GM15510 (cell line): ENCODE results near the gene BABAM2.

Experiments
- POLR2A ChIP-seq: IDR thresholded peaks from 3 replicates; pipeline ENCODE4 v1.6.1; 2011; ENCODE audit warnings: borderline replicate concordance; ENCODE audit not compliant: insufficient read length; ENCODE audit errors: extremely low read depth

Gene BABAM2

DNA sequence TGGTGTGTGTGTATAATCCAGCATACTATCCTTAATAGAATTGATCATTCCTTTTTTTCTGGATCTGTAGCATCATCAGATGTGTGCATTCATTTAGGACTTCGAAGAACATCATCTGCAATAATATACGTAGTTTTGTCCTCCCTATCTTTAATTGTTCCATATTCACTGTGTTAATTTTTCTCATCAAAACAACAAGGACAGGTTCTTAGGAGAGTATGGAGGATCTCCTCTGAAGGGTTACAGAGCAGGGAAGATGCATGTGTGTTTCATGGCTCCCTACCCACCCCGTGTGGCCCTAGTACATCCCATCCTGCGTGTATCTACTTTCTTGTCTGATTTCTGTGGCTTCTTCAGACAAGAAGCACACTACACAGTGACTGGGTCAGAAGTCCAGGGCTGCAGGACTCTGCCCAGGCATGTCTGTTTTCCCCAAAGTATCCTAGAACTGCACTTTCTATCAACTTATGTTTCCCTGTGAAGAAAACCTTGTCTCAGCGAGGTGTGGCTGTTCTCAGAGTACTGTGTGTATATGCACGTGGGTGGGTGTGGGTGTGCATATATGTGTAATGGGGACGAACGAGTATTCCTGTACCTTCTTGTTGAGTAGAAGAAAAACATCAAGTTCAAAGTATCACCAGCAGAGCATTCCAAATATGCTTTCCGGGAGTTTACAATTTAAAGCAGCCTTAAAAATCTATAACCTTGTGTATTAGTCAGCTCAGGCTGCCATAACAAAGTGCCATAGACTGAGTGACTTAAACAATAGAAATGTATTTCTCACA is 281.8 kb downstream of the BABAM2 start:
- TF ChIP-seq POLR2A = no peak

DNA sequence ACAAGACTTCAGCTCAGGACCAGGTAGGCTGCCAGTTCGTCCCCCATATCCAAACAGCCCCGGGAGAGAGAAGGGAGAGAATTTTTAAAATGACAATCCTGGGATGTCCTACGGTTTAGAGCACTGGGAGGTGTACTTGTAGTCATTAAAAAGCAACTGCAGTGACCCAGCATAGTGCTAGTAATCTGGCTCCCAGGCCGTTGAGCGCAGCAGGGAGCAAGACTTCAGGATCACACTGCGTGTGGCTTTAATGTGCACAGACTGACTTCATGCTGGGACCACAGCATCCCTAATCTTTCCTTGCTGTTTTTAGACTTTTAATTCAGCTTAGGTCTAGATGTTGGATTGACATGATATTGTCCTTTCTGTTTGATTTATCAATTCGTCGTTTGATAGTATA is 282.8 kb downstream of the BABAM2 start:
- no peak for TF ChIP-seq POLR2A

DNA sequence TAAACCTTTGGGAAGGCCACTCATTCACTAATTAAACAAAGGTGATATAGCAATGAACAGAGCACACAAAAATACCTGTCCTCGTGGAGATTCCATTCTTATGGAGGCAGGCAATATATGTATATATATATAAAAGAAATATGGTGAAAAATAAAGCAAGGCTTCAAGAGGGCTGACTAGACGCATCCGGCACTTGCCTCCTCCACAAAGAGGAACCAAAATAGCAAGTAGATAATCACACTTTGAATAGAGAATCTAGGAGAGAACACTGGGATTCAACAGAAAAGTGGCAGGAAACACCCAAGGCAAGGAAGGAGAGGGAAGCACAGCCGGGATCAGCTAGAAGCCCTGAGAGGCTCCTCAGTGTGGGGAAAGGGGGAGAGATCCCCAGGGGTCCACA is 283.7 kb downstream of the BABAM2 start:
- no peak for TF ChIP-seq POLR2A

DNA sequence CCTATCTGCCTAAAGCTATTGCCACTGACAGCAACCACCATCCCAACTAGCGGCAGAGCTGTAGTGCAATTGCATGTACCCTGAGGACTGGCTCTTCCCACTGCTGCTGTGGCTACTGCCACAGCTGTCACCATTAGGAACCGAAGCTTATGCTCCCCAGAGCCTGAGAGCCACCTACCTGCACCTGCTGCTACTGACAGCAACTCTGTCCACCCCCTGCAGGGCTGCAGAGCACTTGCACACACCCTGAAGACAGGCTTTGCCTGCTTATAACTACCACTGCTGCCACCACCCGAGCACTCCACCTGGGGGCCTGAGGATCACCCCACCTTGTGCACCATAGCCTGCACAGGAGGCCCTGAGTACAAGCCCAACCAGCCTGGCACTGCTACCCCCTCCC is 284.5 kb downstream of the BABAM2 start:
- no peak for TF ChIP-seq POLR2A

DNA sequence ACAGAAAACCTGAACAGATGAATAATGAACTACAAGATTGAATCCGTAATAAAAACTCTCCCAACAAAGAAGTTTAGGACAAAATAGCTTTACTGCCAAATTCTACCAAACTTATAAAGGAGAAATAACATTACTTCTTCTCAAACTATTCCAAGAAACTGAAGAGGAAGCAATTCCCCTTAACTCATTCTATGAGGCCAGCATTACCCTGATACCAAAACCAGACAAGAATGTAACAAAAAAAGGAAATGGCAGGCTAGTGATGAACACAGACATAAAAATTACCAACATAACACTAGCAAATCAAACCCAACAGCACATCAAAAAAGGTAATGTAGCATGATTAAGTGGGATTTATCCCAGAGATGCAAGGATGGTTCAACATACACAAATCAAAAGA is 288.4 kb downstream of the BABAM2 start:
- TF ChIP-seq POLR2A = no peak

DNA sequence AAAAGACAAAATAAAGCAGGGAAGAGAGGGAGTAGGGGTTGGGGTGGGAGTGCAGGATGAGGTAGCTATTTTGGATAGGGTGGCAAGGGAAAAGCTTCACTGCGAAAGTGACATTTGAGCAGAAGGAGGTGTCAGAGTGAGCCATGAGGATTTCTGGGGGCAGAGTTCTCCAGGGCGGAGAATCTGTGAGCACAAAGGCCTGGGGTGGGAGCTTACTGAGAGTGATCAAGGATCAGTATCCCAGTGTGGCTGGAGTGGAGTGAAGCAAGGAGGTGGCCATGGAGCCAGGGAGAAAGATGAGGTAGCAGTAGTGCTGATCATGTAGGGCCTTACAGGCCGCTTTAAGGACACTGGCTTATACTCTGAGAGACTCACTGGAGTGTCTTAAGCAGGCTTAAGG is 291.3 kb downstream of the BABAM2 start:
- no peak for TF ChIP-seq POLR2A

DNA sequence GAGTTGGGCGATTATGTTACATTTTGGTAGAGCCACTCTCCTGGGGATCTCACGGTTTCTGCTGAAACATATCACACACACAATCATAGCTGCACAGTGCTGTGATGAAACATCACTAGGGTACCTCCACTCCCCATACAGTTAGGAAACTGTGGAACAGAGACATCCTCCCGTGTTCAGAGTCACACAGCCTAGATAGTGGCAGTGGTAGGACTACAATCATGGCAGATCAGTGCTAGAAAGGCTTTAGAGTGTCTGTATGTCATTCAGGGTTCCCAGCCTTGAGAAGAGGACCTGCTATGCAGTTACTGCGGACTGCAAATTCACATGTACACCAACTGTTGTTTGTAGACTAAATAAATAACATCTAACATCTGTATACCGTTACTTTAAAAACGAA is 291.8 kb downstream of the BABAM2 start:
- TF ChIP-seq POLR2A = no peak

DNA sequence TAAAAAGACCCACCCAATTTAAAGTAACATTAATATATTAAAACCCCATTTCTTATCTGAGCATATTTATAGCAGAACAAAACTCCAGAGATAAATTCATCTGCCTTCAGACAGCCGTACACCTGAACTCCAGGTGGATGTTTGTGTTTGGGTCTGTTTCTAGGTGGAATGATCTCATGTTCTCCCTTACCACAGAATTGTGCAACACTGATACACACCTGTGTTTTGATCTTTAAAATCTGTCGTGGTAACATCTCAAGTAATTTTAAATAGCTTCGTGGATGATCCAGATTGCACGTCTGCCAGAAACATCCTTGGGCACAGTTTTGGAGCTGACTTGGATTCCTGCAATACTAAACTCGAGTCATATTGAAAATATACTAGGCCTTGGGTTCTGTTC is 294.6 kb downstream of the BABAM2 start:
- no peak for TF ChIP-seq POLR2A

DNA sequence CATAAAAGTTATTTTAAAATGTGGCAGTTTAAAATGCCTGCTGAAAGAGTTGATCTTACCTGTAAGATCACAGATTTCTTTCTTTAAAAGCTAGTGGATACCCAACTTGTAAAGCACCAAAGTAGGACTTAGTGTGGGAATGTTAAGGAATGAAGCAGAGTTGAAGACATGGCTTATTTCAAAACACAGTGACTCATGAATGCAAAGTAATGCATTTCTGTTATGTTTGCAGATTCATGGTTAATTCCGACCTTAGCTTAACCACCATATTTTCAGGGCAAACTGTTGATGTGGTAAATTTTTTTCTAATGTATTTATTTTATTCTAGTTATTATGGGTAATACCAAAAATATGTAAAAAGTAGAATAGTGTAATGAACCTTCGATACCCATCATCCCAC is 295.4 kb downstream of the BABAM2 start:
- no peak for TF ChIP-seq POLR2A

DNA sequence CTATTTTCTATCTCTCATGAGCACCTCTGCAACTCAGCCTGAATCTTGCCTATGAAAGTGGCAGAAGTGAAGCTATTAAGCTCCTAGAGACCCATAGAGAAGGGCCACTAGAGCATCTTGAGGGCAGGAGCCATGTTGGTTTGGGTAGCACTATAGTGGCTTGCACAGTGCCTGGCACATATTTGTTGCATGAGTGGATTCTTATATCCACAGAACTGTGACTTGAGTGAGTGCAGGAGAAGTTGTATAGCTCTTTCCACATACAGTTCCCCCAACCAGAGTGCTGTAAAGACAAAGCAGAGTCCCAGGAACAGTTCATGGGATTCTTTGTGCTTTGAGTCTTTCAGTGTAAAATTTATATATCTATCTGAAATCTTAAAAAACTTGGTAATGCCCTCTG is 296.7 kb downstream of the BABAM2 start:
- TF ChIP-seq POLR2A = no peak

DNA sequence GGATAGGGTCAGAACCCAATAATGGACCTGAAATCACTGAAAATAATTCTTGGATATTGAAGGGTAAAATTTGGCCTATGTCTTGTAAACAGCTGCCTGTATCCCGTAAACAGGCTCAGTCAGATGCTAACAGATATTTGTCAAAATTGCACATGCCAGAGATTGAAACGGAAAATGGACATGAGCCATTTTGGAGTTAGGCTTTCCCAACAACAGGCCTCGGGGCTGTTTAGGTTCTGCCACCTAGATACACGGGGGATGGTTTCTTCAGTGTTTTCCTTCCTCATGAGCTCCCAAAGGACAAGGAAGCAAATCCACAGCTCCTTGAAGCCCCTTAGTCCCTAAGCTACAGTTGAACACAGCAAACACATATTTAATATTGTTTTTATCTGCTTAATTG is 297.9 kb downstream of the BABAM2 start:
- no peak for TF ChIP-seq POLR2A

DNA sequence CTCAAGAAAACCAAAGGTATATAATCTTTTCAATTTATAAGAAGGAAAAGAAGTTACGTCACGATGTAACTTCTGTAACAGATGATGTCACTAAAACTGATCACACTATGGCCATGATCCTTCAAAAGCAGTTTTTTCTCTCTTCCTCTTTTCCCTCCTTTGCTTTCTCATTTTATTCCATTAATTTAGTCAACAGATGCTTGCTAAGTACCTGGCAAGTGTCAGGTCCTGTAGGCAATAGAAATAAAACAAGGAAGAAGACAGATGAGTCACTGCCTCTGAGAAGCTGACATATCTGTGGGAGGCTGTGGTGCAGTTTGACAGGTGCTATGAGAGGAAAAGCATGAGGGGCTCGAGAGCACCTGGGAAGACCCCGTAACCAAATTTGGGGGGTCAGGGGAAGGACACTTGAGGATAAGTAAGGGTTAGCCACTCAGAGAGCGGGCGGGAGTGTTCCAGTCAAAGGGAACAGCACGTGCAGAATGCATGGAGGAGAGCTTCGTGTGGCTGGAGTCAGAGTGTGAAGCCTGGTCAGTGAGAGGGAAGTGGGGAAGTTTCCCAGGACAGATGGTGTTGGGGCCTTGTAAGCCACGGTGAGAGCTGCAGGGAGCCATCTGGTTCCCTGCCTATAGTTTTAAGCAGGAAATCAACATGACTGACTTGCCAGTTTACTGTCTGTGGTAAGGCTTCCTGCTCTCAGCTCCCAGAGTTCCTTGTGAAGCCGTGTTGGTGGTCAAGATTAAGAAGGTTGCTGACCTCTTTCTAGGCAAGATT is 303.3 kb downstream of the BABAM2 start:
- TF ChIP-seq POLR2A = no peak

DNA sequence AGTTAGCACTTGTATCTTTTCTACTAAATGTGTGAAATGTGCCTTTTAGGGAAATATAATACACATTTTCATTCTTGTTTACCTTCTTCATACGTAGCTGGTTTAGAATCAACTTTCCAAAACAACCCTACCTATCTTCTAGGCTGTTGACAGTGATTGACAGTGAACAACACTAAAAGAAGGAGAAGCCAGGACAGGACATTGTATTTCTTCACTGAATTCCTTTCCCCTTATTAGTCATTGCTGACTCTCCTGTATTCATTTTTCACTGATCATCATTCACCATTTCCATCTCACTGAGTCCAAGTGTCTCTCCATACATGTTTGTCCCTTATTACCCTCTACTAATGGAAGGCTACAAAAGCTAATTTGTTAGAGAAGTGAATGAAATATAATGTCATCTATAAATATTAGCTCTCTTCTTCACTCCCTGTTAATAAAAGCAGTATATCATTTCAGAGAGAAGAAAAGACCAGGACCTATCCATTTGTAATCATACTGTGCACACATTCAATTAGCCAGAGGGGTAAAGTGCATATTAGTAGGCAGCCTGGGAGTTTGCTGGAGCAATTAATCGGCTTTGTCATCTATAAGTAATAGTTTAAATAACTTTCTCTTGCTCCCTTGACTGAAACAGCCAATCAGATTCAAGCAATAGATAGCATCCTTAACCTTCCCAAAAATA is 309.6 kb downstream of the BABAM2 start:
- TF ChIP-seq POLR2A = no peak

DNA sequence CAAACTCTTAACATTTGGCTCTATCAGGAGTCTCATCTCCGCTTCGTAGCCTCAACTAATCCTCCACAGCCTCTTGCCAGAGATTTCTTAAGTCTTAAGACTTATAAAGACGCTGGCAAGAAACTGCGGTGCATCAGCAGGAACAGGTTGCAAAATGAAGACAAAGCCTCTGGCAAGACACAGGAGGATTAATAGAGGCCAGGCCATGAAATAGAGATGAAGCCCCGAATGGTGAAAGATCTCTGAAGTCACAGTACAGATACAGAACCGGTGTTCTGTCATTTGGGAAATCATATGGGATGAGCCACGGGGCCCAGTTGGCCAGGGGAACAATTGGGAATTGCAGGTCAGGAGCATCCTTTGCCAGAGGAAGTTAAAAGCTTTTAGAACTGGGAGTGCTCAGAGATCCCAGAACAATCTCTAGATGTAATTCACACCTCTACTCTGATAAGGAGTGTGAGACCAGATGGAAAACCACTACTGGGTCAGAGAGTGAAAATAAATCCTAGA is 311.2 kb downstream of the BABAM2 start:
- no peak for TF ChIP-seq POLR2A

DNA sequence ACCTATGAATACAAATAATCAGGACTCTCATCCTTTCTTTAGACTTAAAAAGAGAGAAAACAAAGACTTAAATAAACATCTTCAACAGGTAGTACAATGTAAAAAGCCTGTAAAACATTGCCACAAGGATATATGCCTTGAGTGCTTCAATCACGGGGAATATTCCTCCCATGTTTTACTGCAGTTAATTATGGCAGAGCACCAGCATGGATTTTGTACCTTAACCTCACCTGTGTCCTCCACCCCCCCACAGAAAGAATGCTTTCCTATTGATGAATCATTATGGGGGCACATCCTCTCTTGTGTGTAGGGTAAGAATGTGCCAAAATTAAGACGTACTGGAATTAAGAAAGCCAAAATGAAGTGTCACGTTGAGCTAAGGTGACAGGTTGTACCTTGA is 312.2 kb downstream of the BABAM2 start:
- TF ChIP-seq POLR2A = no peak

DNA sequence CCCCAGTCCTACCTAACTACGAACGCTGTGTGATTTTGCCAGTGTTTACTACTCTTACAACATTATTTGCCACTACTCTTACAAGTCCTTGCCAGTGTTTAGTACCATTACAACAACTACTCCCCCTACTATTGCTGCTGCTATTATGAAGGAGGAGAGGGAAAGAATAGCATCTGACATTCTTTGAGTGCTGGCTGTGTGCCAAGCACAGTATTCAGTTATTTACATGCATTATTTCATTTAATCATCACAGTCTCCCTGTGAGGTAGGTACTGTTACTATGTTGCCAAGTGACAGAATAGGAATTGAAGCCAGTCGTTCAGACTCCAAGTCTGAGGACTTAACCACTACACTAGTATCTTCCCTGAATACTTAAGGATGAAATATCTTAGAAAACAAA is 316.2 kb downstream of the BABAM2 start:
- TF ChIP-seq POLR2A = no peak

DNA sequence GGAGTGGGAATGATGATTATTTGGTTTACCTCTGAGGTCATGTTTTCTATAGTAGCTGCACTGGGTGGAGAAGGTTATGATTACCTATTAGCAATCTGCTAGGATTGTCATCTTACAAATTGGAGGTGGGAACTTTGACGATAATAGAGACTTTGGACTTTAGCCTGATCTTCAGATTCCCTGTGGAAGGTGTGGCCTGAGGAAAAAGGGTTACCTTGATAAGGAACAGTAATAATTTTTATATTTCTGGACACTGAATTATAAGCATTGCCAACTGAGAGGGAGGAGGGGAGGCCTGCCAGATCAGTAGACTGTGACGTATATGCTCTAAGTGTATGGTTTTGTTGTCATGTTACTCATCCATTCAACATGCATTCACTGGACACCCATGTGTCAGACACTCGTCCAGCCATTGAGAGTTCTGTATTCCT is 318.7 kb downstream of the BABAM2 start:
- no peak for TF ChIP-seq POLR2A
